A549 treated with AZD9567 at 1 μM for 4 hours (cell line): ENCODE results near the gene PODNL1. TPM values are rescaled to one million over a fixed set of nuclear protein-coding genes. Genes with fewer than 3 reads are reported as not detected.

ENCODE experiments used
- total RNA-seq: library from RNA; stranded (reverse); fragments of 200-300 nt; extraction: Qiagen RNA extraction; gene quantifications from 5 replicates; pipeline ENCODE4 v1.2.3, GENCODE V29; 2022; ENCODE audit not compliant: insufficient read depth

The PODNL1 gene, protein sequence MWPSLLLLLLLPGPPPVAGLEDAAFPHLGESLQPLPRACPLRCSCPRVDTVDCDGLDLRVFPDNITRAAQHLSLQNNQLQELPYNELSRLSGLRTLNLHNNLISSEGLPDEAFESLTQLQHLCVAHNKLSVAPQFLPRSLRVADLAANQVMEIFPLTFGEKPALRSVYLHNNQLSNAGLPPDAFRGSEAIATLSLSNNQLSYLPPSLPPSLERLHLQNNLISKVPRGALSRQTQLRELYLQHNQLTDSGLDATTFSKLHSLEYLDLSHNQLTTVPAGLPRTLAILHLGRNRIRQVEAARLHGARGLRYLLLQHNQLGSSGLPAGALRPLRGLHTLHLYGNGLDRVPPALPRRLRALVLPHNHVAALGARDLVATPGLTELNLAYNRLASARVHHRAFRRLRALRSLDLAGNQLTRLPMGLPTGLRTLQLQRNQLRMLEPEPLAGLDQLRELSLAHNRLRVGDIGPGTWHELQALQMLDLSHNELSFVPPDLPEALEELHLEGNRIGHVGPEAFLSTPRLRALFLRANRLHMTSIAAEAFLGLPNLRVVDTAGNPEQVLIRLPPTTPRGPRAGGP
- total RNA-seq: 1.1 to 4.3 TPM (median 1.5 TPM) in 5 replicates

DNA sequence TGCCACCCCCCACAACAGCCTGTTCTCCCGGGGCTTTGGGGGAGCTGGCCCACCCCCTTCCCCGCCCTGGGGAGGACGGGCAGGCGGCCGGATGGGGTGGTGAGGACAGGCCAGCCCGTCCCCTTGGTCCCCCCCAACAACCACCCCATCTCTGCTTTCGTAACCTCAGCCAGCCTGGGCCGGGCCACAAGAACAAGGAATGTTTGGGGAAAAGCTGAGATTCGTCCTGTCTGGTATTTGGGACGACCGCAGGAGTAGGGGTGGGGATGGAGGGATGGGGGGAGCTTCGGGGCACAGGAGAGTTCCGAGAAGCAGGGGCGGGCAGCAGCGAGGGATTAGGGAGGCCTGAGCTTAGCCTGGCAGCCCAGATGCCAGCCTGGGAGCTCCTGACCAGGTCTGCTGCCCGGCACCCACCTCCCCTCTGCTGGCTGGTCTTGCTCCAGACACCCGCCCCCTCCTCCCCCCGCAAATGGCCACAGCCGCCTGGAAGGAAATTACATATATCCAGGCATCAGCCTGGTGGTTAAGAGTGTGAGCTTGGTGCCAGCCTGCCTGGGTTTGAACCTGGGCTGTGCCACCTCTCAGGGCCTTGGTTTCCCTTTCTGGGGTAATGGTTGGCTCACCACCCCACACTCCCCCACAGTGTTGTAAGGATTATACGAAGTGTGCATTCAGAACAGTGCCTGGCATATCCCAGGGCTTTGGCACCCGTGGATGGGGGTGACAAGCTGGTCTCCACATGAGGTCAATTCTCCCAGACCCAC is at the start of gene PODNL1:
PODNL1 (minus strand) TSS at position 117 of the 764 bp plus-strand sequence. CDS start 236 bp downstream, outside the sequence.

GRCh38 chr19:13952154-13952930 is 14.1 kb upstream of the PODNL1 start, which contains the start of gene DCAF15:
DCAF15 (plus strand) TSS chr19:13952509; CDS start chr19:13952513, 4 bp downstream.

DNA sequence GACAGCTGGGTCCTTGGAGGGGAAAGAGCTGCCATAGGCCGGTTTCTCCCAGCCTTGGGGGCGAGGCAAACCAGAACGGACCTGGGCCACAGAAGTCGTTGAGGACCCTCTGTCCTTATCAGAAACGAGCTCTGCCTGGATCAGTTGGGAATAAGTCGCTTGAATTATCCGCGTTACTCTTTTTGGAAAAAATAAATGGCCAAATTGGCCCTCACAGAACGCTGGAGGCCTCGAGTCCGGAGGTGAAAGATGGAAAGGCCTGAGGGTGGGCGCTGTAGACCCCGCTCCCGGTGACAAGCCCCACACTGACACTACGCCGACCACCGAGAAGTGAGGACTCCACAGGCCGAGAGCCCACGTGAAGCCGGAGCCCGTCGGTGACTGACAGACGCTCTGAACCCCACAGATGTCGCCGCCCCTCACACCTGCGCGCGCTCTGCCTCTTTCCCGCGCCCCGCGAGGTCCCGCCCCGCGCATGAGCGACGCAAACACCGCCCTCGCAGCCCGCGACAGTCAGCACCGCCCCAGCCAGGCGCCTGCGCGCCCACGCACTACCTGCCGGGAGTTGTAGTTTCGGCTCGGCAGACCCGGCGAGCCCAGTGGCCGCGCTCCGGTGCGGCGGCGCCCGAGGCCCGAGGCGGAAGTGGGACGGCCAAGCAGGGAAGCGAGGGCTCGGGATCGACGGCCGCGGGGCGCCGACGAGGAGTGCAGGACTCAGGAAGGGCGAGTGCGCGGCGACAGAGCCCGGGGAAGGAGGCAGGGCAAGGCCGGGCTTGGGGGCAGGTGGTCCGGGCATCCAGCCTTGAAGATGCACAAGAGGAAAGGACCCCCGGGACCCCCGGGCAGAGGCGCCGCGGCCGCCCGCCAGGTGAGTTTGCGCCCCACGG is 32.3 kb downstream of the PODNL1 start, which contains the start of the genes BRME1 and CC2D1A:
BRME1 (minus strand) TSS at position 484 of the 887 bp plus-strand sequence. CDS start 1,225 bp downstream, outside the sequence.
CC2D1A (plus strand) TSS at position 568 of the 887 bp plus-strand sequence; CDS start at position 809, 241 bp downstream.

Other genes starting within 250 kb of the PODNL1 start
- 12.5 to 15.5 TPM (median 14.1 TPM) in 5 replicates for gene MRI1, start 173.9 kb downstream of the PODNL1 start, total RNA-seq
- 128 to 211 TPM (median 206 TPM) in 5 replicates for gene C19orf53, start 164.0 kb downstream of the PODNL1 start, total RNA-seq
- gene ZSWIM4, start 143.0 kb downstream of the PODNL1 start, total RNA-seq: 3.7 to 4.0 TPM (median 3.9 TPM) in 5 replicates
- gene NANOS3, start 61.3 kb downstream of the PODNL1 start, total RNA-seq: 2.3 to 3.1 TPM (median 2.5 TPM) in 4 of 5 replicates, not detected in the other
- 0.08 to 0.55 TPM (median 0.37 TPM) in 4 of 5 replicates, not detected in the other for gene BRME1, start 32.3 kb downstream of the PODNL1 start, total RNA-seq
- 8.2 to 10.9 TPM (median 9.5 TPM) in 5 replicates for gene CC2D1A, start 32.2 kb downstream of the PODNL1 start, total RNA-seq
- 14.7 to 22.8 TPM (median 21.9 TPM) in 5 replicates for gene DCAF15, start 14.1 kb upstream of the PODNL1 start, total RNA-seq
- gene RFX1, start 67.9 kb upstream of the PODNL1 start, total RNA-seq: 2.5 to 5.8 TPM (median 5.0 TPM) in 5 replicates
- not detected in 5 replicates for gene RLN3, start 89.7 kb upstream of the PODNL1 start, total RNA-seq
- 7.7 to 9.5 TPM (median 9.1 TPM) in 5 replicates for gene IL27RA, start 93.3 kb upstream of the PODNL1 start, total RNA-seq
- 1.6 to 2.4 TPM (median 2.3 TPM) in 5 replicates for gene PALM3, start 123.7 kb upstream of the PODNL1 start, total RNA-seq
- 3.9 to 4.9 TPM (median 4.5 TPM) in 4 of 5 replicates, not detected in the other for gene MISP3, start 134.4 kb upstream of the PODNL1 start, total RNA-seq
- not detected in 5 replicates for gene C19orf67, start 147.4 kb upstream of the PODNL1 start, total RNA-seq
- 28.7 to 39.0 TPM (median 35.6 TPM) in 5 replicates for gene SAMD1, start 152.3 kb upstream of the PODNL1 start, total RNA-seq
- 30.4 to 51.2 TPM (median 33.2 TPM) in 5 replicates for gene PRKACA, start 179.3 kb upstream of the PODNL1 start, total RNA-seq
- 24.6 to 35.1 TPM (median 34.0 TPM) in 5 replicates for gene ASF1B, start 198.2 kb upstream of the PODNL1 start, total RNA-seq